Mesenteric fat pad (tissue), 1 donor: ENCODE results near the gene ENC1. TPM values are rescaled to one million over a fixed set of nuclear protein-coding genes. Genes with fewer than 3 reads are reported as not detected.

Experiments
- DNase-seq: peaks from one replicate; pipeline ENCODE4 v3.0.0-alpha.2; 2020; ENCODE audit warnings: low spot score
- total RNA-seq: library from RNA; stranded (reverse); fragmentation: NEBNext Ultra II Directional; extraction: Animal tissue kit (Norgen Biotek cat#: 25700); gene quantifications from one replicate; pipeline ENCODE4 v1.2.1, GENCODE V29; 2021
- donor health status: DM: yes; HTN: yes; CAD: no.

The ENC1 gene
- total RNA-seq, 1 donor from 2014 or later: 11.9 TPM

DNA sequence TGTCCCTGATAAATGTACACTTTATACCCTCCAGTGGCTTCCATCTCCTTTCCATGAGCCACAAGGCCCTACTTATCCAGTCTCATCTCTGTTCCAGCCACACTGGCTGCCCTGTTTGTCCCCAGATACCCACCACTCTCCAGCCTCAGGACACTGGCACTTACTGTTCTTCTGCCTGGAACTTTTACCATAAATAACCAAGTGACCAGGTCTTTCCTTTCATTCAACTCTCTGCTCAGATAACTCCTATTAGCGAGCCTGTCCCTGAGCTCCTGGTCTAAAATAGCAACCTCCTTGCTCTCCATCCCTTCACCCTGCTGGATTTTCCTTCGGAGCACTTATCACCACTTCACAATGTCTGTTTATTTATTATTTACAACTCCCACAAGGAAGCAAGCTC is 16.6 kb upstream of the ENC1 start:
- DNase-seq: no peak

DNA sequence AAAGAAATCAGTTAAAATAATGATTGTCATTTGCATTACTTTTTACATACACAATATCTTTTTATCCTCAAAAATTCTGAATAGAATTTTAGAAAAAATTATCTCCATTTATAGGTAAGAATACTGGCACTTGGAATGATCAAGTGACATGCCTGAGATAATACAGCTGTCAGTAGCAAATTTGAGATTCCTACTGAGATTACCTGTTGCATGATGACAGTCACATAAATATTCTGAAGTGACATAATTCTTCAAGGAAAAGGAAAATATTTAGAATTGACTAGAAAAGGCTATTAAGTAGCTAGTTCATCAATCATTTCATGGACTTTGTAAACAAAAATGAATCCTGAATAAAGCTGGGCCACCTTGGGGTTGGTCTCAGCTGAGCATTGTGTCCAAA is 15.2 kb upstream of the ENC1 start:
- DNase-seq: no peak

DNA sequence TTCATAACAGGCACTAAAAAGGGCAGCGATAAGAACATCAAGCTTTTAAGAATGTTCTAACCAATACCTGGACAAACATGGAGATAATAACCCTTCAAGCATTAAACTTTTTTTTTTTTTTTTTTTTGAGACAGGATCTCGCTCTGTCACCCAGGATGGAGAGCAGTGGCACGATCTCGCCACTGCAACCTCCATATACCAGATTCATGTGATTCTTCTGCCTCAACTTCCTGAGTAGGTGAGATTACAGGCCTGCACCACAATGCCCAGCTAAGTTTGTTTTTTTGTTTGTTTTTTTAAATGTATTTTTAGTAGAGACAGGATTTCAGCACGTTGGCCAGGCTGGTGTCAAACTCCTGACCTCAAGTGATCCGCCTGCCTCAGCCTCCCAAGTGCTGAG is 14.7 kb upstream of the ENC1 start:
- no peak for DNase-seq

DNA sequence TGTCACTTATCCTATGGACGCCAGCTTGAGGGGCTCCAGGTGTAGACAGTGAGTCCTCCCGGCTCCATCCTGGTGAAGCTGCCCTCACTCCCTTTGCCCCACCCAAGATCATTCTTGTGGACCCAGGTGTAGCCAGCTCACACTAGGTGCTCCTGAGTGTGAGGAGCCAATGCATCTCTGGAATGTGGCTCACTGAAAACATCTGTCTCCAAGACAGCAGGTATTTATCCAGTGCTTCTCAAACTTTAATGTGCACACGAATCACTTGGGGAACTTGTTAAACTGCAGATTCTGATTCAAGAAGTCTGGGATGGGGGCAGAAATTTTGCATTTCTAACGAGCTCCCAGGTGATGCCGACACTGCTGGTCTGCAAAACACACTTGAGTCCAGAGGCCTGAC is 13.5 kb upstream of the ENC1 start:
- no peak for DNase-seq

DNA sequence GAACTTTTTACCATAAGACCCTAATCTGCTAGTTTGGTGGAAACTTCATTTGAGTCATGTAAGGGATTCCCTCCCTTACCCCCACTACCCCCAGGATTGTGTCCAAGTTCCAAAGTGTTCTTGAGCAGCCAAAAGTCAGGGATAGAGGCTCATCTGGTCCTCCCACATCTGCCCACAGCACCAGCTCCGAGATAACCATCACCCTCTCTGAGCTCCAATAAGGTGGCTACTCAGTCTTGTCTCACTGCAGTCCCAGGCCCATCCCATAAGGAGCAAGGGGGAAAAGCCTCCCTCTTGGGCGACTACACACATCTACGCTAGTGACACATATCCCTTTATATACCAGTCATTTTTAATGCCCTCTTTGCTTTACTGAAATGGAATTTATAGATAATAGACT is 12.0 kb upstream of the ENC1 start:
- no peak for DNase-seq

DNA sequence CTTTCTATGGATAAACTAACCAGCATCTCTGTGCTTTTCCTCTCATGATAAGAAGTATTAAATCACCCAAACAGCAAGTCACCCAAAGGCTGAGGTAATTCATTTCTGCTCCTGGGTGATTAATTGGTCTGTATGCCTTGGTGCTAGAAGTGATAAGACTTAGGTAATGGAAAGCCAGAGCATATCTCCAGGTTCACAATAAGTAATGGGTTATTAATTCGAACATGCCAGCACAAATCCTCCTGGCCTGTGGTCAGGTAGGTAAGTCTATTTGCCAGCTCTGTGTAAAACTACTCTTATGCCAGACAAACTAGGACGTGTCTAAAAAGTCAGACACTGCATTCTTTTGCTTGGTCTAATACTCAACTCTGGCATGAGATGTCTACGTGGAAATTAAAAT is 11.2 kb upstream of the ENC1 start:
- no peak for DNase-seq

DNA sequence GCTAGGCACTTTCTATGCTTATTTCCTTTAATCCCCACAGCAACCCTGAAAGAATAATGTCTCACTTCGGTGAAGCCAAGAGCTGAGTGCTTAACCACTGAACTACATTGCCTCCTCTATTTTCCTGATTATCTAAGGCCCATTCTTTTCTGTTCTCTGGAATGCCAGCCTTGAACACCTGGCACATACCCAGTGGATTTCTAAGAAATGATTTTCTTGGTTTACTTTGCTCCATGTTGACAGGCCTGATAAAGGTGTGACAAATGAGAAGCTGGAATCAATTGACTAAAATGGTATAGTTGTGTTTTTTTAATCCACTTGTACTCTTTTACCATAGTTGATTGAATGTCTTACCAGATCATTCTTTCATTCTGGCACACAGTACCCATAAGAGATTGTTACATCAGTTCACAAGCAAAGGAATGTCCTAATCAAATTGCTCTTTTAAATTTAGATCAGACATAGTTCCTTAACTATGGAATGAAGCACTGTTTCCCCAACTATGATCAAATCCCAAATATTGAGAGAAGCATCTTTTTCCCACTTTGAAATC is 9.0 kb upstream of the ENC1 start:
- no peak for DNase-seq

DNA sequence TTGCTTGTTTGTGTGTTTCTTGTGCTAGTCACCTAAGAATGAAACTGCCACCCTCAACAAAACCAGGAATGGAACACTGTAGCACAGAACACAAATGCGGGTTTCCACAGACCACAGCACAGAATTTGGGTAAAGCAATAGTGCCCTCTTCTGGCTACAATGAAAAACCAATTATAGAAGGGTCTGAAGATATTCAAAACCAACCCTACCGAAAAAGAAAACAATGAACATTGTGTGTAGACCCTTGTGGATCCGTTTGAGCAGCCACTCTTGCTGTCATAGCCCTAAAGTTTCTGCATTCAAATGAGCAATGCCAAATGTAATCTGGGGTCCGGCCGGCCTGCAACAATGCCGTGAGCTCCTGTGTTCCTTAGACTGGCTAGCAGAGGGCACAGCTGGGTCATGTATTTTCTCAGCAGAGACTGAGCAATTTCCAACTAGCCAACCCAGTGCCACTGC is 8.3 kb upstream of the ENC1 start:
- DNase-seq: no peak

DNA sequence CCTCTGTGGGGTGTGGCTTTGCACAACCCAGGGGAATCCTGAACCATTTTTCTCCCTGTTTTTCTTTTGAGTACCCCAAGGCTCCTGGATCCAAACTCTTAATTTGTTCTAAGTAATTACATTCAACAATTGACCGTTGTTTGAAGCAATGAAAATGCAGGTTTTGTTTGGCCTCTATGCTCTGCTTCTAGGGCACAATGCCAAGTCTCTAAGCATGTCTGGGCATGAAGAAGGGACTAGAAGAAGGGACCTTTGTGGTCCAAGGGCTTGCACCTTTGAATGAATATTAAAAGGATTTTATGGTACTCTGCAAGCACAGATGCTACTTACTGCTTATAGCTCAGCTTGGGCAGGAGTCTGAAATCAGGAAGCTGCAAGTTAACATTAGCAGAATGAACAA is 6.6 kb upstream of the ENC1 start:
- DNase-seq: no peak

DNA sequence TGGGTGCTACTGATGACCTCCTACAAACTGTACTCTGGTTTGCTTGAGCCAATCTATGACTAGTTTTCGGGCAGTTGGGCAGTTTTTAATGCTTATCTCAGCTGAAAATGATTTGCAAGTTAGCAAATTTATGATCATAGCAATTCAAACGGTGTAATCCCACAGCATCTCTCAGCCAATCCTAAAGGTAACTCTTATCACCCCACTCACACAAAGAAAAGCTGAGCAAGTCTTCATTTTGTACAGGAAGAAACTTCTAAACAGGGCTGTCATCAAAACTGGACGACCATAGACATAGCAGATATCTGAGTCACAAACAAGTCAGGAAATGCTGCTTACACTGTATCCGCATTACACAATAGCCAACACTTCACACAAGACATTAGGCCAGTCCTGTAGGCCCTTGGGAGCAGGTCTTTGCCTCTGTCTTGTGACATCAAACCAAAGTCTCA is 2.6 kb upstream of the ENC1 start:
- DNase-seq: no peak

DNA sequence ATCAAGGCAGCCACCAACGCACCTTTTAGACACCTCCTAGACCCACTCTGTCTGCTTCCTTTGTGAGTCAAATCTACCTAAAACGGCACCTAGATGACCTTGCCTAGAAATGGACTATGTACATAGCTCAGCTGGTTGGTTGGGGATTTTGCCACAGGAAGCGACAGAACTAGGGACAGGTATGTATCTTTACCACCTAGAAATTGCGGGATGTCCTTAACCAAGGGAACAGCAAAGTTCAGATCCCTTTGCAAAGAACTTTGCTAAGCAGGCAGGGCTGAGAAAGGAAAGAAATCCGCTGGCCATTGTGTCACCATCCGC is 2.0 kb upstream of the ENC1 start:
- DNase-seq: no peak

DNA sequence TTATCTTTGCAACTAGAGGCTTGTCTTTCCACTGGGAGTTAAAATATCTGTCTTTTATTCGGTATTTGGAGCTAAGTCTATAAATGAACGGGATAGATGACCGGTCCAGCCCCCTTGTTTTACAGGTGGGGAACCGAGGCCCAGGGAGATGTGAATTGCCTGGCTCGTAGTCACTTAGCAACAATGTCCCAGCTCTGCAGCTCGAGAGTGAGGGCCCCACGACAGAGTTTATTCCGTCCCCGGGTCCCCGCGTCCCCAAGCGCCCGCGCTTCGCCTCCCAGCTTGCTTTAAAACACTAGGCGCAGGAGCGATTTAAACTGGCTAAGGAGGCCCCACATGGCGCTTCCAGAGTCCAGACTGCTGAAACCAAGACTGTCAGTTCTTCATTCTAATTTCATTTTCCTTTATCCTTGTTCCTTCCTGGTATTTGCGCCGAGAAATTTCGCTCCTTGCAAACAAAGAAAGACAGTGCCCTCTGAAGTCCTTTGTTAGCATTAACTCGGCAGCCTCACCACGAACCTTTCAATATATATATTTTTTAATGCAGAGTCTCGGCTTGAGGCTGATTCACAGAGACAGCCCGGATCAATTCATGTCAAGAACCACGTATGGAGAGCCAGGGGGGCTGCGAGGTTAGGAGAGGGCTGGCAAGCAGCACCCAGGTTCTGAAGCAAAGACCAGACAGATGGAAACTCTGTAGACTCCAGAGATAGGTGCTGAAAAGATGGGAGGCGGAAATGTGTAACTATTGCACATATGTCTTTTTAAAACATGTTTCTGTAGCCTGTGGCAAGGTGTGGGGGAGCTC is 1.4 kb upstream of the ENC1 start:
- DNase-seq: no peak

DNA sequence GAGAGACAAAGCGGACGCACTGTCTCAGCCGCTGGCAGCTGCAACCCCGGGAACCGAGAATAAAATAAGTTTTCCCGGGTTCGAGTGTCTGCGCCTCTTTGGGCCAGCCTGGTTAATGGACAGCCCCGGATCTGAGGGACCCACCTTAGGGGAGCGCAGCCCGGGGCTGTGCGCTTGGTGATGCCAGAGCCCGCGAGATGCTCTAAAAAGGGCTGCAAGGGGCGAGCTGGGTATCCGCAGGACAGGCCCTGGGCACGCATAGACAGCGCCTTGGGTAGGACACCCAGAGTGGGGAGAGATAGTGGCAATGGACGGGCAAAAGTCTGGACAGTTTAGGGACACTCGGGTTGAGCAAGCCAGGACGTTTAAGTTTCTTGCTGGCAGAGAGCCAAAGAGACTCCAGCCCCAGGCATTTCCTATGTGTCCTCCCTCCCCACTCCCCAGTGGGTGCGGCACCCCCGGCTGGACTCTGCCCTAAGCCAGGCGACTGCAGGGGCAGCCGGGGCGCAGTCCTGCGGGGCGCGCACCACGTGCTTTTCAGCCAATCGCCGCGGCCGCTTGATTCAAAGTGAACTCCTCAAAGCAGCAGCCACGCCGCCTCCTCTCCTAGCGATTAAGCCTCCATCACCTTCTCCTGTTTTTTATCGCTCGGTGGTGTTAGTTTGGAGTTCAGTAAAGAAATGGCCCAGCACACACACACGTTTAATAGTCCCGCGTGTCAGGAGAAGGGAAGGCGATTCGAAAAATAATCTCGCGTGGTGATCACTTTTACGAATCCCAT is 616 bp upstream of the ENC1 start:
- DNase-seq: peak; percentile 93

DNA sequence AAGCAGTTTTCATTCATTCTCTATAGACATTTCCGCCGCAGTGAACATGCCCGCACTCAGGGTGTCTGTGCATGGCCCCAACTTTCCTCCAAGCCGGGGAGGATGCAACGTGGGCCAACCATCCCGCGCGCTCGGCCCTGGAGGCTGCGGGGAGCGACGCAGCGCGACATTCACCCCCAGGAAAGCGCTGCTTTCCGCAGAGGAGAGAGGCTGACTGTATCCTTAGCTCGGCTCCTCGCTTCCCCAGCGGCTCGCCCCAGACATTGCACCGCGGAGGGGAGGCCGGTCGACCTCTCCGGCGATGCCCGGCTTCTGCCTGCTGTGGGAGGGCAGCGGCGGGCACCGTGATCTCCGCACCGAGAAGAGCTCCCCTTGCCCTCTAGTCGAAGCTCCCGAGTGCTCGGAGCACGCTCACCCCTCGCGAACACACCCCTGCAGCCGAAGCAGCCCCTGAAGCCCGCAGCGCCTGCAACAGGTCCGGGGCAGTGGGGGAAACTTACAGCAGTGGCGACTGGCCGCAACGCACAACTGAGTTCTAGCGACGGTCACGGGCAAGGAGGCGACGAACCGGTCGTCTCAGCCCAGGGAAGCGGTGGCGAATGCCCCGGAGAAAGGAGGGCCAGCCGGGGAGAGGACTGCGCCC is 600 bp downstream of the ENC1 start:
- DNase-seq: no peak

DNA sequence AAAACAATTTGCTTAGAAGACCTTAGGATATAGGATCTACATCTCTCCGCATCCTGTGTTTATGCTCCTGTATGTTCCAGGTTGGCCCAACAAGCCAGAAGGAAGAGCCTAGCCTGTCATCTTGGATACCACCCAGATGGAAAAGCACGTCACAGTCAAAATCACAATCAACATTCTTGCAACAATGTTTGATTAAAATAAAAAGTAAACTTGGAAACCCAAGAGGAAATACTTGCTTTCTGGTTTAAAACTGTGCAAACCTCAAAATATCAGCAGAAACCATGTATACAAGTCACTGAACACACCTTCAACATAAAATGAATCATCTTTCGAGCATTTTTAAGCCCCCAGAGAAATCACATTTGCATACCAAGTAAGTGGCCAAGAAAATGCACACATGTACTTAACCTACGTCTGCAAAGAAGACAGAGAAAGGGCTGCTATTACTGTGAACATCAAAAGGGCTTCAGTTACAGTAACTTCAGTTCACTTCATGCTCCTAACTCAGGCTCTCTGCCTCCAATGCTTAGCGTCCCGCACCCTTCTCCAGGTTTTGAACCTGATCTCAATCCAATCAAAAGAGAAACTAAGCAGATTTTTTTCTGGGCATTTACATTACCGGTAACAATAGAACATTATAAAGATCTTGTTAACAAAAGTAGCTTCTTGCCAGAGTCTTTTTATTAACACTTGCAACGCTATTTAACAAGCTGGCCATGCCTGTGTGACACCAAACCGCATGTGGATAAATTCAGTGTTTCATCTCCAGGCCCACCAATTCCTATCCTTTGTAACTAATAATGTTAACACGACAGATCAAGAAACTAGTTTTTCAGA is 1.3 kb downstream of the ENC1 start:
- no peak for DNase-seq

DNA sequence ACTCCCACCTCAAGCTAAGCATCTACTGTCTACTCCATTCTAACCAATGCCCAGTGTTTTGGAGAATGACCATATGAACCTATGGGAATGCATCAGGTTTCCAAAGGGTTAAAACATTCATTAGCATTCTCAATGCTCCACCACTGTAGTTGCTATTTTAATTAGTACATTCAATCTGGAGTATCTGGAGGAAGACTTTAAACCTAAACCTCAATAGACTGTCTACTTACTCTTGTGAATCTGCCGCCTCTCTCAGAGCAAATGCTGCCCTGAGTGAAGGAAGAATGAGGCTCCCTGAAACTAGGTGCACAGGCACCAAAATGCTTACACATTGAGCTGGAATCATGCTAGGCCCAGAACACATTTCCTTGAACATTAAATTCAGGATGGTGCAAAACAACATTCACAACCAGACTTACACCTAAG is 2.0 kb downstream of the ENC1 start:
- no peak for DNase-seq

DNA sequence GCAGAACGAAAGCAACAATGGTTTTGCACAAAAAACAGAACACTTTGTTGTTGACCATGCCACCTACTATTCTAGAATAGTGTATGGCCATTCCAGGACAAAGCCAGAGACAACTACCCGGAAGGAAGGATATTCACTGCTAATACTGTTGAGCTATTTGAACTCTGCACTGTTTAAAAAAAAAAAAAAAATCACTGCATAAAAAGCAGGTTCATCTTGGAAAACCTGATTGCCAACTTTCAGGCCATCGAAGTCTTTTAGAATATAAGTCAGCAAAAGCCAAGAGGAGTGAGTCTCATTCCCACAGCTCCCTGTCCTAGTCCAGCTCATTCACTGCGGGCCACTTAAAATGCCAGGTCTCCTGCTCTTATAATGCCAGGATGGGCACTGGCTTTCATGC is 4.0 kb downstream of the ENC1 start:
- DNase-seq: no peak

DNA sequence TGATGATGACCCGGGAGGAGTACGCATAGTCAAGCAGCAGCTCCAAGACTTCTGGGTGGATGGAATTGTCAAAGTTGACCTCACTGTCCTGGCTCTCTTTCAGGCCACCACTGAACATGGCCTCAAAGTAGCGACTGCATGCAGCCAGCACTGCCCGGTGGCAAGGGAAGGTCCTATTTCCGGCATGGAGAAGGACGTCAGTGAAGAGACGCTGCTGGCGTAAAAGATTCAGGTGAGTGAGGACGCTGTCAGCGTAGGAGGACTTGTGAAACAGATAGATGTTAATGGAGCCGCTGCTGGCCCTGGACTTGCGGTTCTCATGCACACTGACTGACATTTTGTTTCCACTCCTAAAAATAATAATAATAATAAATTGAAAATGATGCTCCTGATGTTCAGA is 4.4 kb downstream of the ENC1 start:
- DNase-seq: no peak

DNA sequence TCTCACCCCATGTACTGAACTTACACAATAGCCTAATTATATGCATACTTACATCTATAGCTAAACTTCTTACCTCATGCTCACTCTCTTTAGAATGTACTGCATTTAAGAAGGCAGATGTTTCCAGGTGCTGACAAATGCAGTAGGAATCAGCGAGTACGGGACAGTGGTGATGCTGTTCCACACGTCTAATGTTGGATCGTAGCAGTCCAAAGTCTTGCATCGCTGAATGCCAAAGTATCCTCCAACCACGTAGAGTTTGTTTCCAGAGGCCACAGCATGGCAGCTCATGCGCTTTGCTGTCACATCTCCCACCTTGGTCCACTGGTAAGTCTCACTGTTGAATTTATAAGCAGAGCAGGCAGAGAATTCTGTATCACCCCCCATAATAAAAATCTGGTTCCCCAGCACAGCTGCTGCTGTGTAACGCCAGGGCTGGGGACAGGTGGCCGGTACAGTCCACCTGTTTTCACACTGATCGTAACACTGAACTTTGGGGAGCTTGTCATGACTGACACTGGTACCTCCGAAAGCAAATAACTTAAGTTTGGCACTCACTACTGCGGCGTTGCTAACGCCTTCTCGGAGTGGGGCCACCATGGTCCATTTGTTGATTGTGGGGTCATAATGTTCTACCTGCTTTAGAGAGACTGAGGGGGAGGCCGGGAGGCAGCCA is 5.8 kb downstream of the ENC1 start:
- DNase-seq: no peak

DNA sequence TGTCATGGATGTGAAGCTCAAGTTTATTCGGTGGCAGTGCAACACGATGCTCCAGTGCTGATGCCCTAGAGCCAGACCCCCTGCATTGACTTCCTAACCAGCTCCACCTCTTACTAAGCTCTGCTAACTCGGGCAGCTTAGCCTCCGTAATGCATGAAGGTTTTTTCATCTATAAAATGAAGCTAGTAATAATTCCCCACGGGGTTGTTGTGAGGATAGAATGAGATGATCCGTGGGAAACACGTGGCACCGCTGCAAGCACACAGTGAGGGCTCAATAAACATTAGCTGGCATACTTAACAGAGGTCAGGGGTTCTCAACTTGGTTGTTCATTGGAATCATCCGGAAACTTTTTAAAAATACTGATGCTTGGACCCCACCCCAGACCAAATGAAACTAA is 6.8 kb downstream of the ENC1 start:
- DNase-seq: no peak

DNA sequence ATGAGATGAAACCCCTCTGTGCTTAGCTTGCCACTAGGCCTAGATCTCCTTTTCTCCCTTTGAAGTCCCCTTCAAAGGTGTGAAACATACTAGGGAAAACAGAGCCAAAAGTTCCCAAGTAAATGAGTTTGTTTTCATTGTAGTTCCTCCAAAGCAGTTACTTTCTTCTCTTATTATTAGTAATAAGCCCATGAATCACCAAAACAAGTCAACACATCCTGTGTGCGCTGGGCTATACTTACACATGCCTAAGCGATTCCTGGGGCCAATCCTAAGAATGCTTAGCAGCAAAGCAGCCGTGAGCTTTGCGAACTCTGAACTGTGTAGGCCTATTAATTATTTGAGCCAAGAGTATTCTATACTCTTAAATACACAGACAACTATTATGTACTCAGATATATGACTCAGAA is 7.6 kb downstream of the ENC1 start:
- no peak for DNase-seq
